K562 (cell line): ENCODE data around the gene SPATA12. TPM values are rescaled to one million over a fixed set of nuclear protein-coding genes. Genes with fewer than 3 reads are reported as not detected.

Experiments used
- ATAC-seq: fragments of 200-7000 bp; cut with Tn5 transposase; 3 replicates; pipeline ENCODE4 v1.9.1; 2020; ENCODE audit warnings: moderate library complexity
- BruUV-seq: library from RNA; stranded (reverse); fragments of 400-500 nt; replicated peaks from 2 replicates; lab custom pipeline; 2021; lab: Mats Ljungman, UMichigan
- CTCF ChIA-PET: fragments of 300-600 bp; formaldehyde crosslinking; extraction: SDS; loops from one replicate; lab custom pipeline; 2021; ENCODE audit warnings: low intra/inter-chr PET ratio; lab: Yijun Ruan, JAX
- POLR2A ChIA-PET: fragments of 300-600, 350-650 bp; sonication (Branson Sonifier 250); formaldehyde crosslinking; extraction: SDS; loops from one replicate; lab custom pipeline; 2021; ENCODE audit warnings: antibody characterized with exemption, inconsistent platforms; lab: Yijun Ruan, JAX
- DNase-seq, 4 experiments: peaks; one replicate each; pipeline versions ENCODE4 v3.0.0 to v3.0.0-alpha.2; 2011 to 2018; ENCODE audit warnings: low spot score in 3 of 4, mixed read lengths in 3 of 4; ENCODE audit errors: extremely low read depth in 1 of 4
- FAIRE-seq: peaks from 2 replicates; lab custom pipeline; 2011; peaks lifted over from hg19 to GRCh38; lab: Jason Lieb, UNC
- H2AFZ ChIP-seq: 2 replicates; pipeline ENCODE4 v1.6.0; 2011; ENCODE audit warnings: low read depth, low read length, control low read depth, inconsistent platforms
- H3K27ac ChIP-seq: fragments of 200-600 bp; 3 replicates; pipeline ENCODE4 v1.8.0; 2011; ENCODE audit warnings: low read depth, mild to moderate bottlenecking, control low read depth, inconsistent platforms, low read length, moderate library complexity, mixed read lengths; ENCODE audit errors: extremely low read depth
- H3K27me3 ChIP-seq, 2 experiments: fragments of 300-600 bp in 1 of 2; 2 replicates in 1 of 2; 3 replicates in 1 of 2; pipeline versions ENCODE4 v1.6.0 to v1.8.0; 2011; ENCODE audit warnings: inconsistent platforms in 2 of 2, low read length in 2 of 2, mild to moderate bottlenecking in 1 of 2, mixed read lengths in 1 of 2, moderate library complexity in 1 of 2; ENCODE audit not compliant: control insufficient read depth in 2 of 2, insufficient read depth in 2 of 2
- H3K36me3 ChIP-seq: fragments of 300-600 bp; 3 replicates; pipeline ENCODE4 v1.8.0; 2011; ENCODE audit warnings: mild to moderate bottlenecking, low read length, inconsistent platforms; ENCODE audit not compliant: control insufficient read depth, insufficient read depth
- H3K4me1 ChIP-seq, 2 experiments: fragments of 200-600 bp in 1 of 2; replicated peaks in 1 of 2; 2 replicates in 1 of 2; 3 replicates in 1 of 2; pipeline versions ENCODE4 v1.5.1 to v1.8.0; 2011; ENCODE audit warnings: inconsistent platforms in 2 of 2, low read length in 2 of 2, mild to moderate bottlenecking in 1 of 2, mixed read lengths in 1 of 2, moderate library complexity in 1 of 2; ENCODE audit not compliant: control insufficient read depth in 2 of 2, insufficient read depth in 2 of 2
- H3K4me2 ChIP-seq: 2 replicates; pipeline ENCODE4 v1.6.1; 2011; ENCODE audit warnings: low read length, control low read depth, inconsistent platforms, mixed read lengths; ENCODE audit not compliant: insufficient read depth
- H3K4me3 ChIP-seq: fragments of 200-600 bp; sonication (generic), shearing (Covaris generic); 2 replicates; pipeline ENCODE4 v1.5.1; 2016; ENCODE audit warnings: control low read depth, inconsistent platforms
- H3K79me2 ChIP-seq: fragments of 200-600 bp; 3 replicates; pipeline ENCODE4 v1.8.0; 2011; ENCODE audit warnings: low read length, inconsistent platforms; ENCODE audit not compliant: control insufficient read depth, insufficient read depth
- H3K9ac ChIP-seq, 2 experiments: 2 replicates each; pipeline versions ENCODE4 v1.6.0 to v1.6.1; 2011; ENCODE audit warnings: low read depth in 2 of 2, low read length in 2 of 2, control low read depth in 1 of 2, inconsistent platforms in 1 of 2, mild to moderate bottlenecking in 1 of 2, mixed read lengths in 1 of 2; ENCODE audit not compliant: insufficient read depth in 1 of 2
- H3K9me1 ChIP-seq: one replicate; pipeline ENCODE4 v1.6.0; 2011; ENCODE audit warnings: inconsistent platforms, mild to moderate bottlenecking, low read length, moderate library complexity; ENCODE audit not compliant: control insufficient read depth, insufficient read depth
- H3K9me3 ChIP-seq: replicated peaks from 2 replicates; pipeline ENCODE4 v1.5.1; 2011; ENCODE audit warnings: low read depth, low read length, inconsistent platforms; ENCODE audit not compliant: control insufficient read depth, insufficient read depth
- H4K20me1 ChIP-seq: replicated peaks from 2 replicates; pipeline ENCODE4 v1.6.1; 2011; ENCODE audit warnings: low read length, inconsistent platforms, mixed read lengths; ENCODE audit not compliant: control insufficient read depth, insufficient read depth
- BMI1 ChIP-seq: fragments of 150-350 bp; IDR thresholded peaks from 2 replicates; pipeline ENCODE4 v1.6.1; 2014; ENCODE audit warnings: low read length
- ELF1 ChIP-seq: fragments of 200-800 bp; sonication (Bioruptor generic); IDR thresholded peaks from 2 replicates; pipeline ENCODE4 v1.6.1; 2016; ENCODE audit warnings: missing genetic modification characterization, missing compliant biosample characterization
- ETV1 ChIP-seq: fragments of 450-650 bp; conservative IDR thresholded peaks from 2 replicates; pipeline ENCODE4 v1.6.1; 2016; ENCODE audit warnings: missing genetic modification characterization, control low read depth, low read depth, missing compliant biosample characterization
- ETV6 ChIP-seq, 3 experiments: fragments of 150-350 bp in 1 of 3; sonication (generic) in 1 of 3; formaldehyde crosslinking in 1 of 3; IDR thresholded peaks; 2 replicates each; pipeline versions ENCODE4 v1.6.1 to v1.8.0; 2014 to 2022; ENCODE audit warnings: borderline replicate concordance in 2 of 3, low read depth in 2 of 3, antibody characterized with exemption in 1 of 3, low read length in 1 of 3, mild to moderate bottlenecking in 1 of 3, missing genetic modification reagents in 1 of 3
- GABPB2 ChIP-seq: fragments of 250-450 bp; sonication (Bioruptor Pico); conservative IDR thresholded peaks from 2 replicates; pipeline ENCODE4 v1.5.1; 2021; ENCODE audit warnings: mild to moderate bottlenecking
- HNRNPUL1 ChIP-seq: fragments of 200-400 bp; formaldehyde crosslinking; IDR thresholded peaks from 2 replicates; pipeline ENCODE4 v1.6.1; 2017; ENCODE audit warnings: low read length
- KAT8 ChIP-seq: fragments of 450-650 bp; IDR thresholded peaks from 2 replicates; pipeline ENCODE4 v1.6.1; 2016; ENCODE audit warnings: low read depth, mild to moderate bottlenecking
- MAFG ChIP-seq: fragments of 450-650 bp; conservative IDR thresholded peaks from 2 replicates; pipeline ENCODE4 v1.6.1; 2016; ENCODE audit warnings: missing genetic modification characterization, missing compliant biosample characterization
- PHF21A ChIP-seq: fragments of 450-650 bp; IDR thresholded peaks from 2 replicates; pipeline ENCODE4 v1.6.1; 2017; ENCODE audit warnings: low read depth, borderline replicate concordance
- POLR3G ChIP-seq: IDR thresholded peaks from 2 replicates; pipeline ENCODE4 v1.6.1; 2011; ENCODE audit not compliant: insufficient read length, insufficient replicate concordance; ENCODE audit errors: extremely low read depth
- RBM25 ChIP-seq: fragments of 200-400 bp; formaldehyde crosslinking; IDR thresholded peaks from 2 replicates; pipeline ENCODE4 v1.6.1; 2018; ENCODE audit warnings: low read length, low read depth, moderate library complexity; ENCODE audit not compliant: severe bottlenecking
- SIX5 ChIP-seq, 2 experiments: IDR thresholded peaks; 2 replicates each; pipeline ENCODE4 v1.6.1; 2011; ENCODE audit warnings: low read length in 2 of 2, borderline replicate concordance in 1 of 2, low read depth in 1 of 2, mild to moderate bottlenecking in 1 of 2, moderate library complexity in 1 of 2; ENCODE audit not compliant: insufficient read depth in 1 of 2
- ZNF384 ChIP-seq: IDR thresholded peaks from 2 replicates; pipeline ENCODE4 v1.6.1; 2012; ENCODE audit warnings: low read depth, low read length, improper control_type of control experiment
- ZSCAN29 ChIP-seq: fragments of 450-650 bp; IDR thresholded peaks from 2 replicates; pipeline ENCODE4 v1.6.1; 2017
- WGBS: fragments of 100-300 bp; shearing (Covaris generic); methylation state at CpG from one replicate; pipeline ENCODE4 v1.1.6; 2016; ENCODE audit warnings: low coverage, mixed read lengths; ENCODE audit not compliant: insufficient coverage; ENCODE audit errors: missing lambda C conversion rate; 5-methylcytosine and 5-hydroxymethylcytosine counted together
- in situ Hi-C: fragments of 300-500 bp; cut with MboI; formaldehyde crosslinking; loops from 4 replicates; pipeline ENCODE4 v1.15.0; 2018; ENCODE audit warnings: inconsistent platforms, mixed read lengths
- intact Hi-C: fragments of 100-400 bp; cut with micrococcal nuclease; formaldehyde crosslinking; loops from 2 replicates; pipeline ENCODE4 v1.14.2; 2022
- polyA plus RNA-seq, 8 experiments: library from polyadenylated mRNA; depleted of rRNA in 4 of 8; stranded (reverse) in 5 of 8; unstranded in 3 of 8; fragments of >200 nt; fragmentation: Nextera tagmentation in 2 of 8; fragmentation: Illumina TruSeq in 1 of 8; extraction: Ambion mirVana in 2 of 8; extraction: Trizol in 1 of 8; gene quantifications; 2 replicates each; pipeline versions ENCODE4 v1.2.1 to v1.2.3, GENCODE V29; 2011 to 2014; ENCODE audit warnings: inconsistent platforms in 1 of 8, missing spikeins in 1 of 8
- total RNA-seq, 7 experiments: library from RNA; depleted of rRNA in 6 of 7; stranded (reverse); fragments of >200 nt in 6 of 7; fragmentation: Illumina TruSeq in 2 of 7; extraction: Trizol in 2 of 7; gene quantifications; 2 replicates each; pipeline versions ENCODE4 v1.2.1 to v1.2.3, GENCODE V29; 2011 to 2021; ENCODE audit warnings: low replicate concordance in 1 of 7

The SPATA12 gene
- total and polyA plus RNA-seq, 9 of the 15 experiments (the other 6 are each of a cell fraction or from before 2014, with no cell fraction given) = not detected

DNA sequence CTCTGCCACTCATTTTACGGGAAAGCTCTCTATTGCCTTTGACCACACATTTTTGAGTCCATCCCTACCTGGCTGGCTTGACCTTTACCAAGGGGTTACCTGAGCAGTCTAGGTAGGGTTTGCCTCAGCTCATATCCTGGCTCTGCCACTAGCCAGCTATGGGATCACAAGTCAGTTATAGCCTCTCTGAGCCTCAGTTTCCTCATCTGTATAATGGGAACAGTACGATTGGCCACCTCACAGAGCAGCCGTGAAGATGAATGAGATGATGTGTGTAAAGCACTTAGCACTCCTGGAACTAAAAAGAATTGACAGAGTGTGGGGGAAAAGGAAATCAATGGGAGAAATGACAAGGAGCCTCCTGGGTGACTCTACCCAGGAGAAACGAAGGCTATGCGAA lies 28.0 kb downstream of the SPATA12 start:
- Histone ChIP-seq H3K27ac (no peak overlapping the region), H3K4me2 (no peak overlapping the region), H2AFZ (no peak overlapping the region), H3K27me3 (no peaks in the 10 kb centered on the region; a peak in 2 of 5 replicates), H3K9ac (no peak overlapping the region), H3K79me2 (no peaks in the 10 kb centered on the region), H3K9me3 (no peaks in the 10 kb centered on the region), H4K20me1 (no peaks in the 10 kb centered on the region), H3K4me3 (no peak overlapping the region), H3K36me3 (no peaks in the 10 kb centered on the region), H3K9me1 (no peaks in the 10 kb centered on the region), H3K4me1 (no peaks in the 10 kb centered on the region)
- TF ChIP-seq RBM25 = peak; percentile 53
- TF ChIP-seq SIX5 (IDR thresholded peaks at IDR 0.05; ENCODE audit: borderline replicate concordance in 1 of 2, insufficient read depth in 1 of 2, low read depth in 1 of 2, low read length in 2 of 2) = no peak
- FAIRE-seq = no peak
- in situ Hi-C loops (no loop called here), intact Hi-C loops (no loop called here)
- BruUV-seq = no TSS peak
- WGBS = 19% methylated on average over 5 of the region's 5 CpGs
- POLR2A ChIA-PET = interaction anchor here (0.6 kb wide), 1 partner anchor 84 kb away, joined by 4 read pairs; no protein-coding TSS in a partner anchor
- no peak for ATAC-seq
- CTCF ChIA-PET = no interaction called here
- DNase-seq = no peak

DNA sequence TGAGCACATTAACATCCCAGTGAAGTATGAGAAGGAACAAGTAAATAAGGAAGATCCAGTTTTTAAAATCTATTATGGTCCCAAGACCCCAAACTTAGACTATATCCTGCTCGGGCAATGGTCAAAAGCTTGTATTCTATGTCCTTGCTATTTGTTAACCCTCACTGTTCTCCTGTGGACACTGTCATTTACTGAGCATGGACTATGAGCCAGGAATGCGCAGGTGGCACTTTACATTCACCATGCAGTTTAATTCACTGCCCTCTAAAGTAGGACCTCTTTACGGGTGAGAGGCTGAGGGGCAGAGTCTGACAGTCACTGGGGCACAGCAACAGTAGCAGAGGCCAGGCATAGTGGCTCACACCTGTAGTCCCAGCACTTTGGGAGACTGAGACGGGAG lies 28.6 kb downstream of the SPATA12 start:
- CTCF ChIA-PET = no interaction called here
- 5% methylated on average over 4 of the region's 4 CpGs for WGBS
- intact Hi-C loops = no loop called here

More for the DNA sequence above, 28.6 kb downstream of the SPATA12 start:
- in situ Hi-C loops = no loop called here
- FAIRE-seq (no peak), ATAC-seq (no peak), DNase-seq (no peak)
- Histone ChIP-seq H3K4me1 (no peaks in the 10 kb centered on the region), H3K36me3 (no peaks in the 10 kb centered on the region), H3K4me2 (no peak overlapping the region), H3K27ac (no peak overlapping the region), H3K4me3 (no peak overlapping the region), H3K79me2 (no peaks in the 10 kb centered on the region), H4K20me1 (no peaks in the 10 kb centered on the region), H2AFZ (no peak overlapping the region), H3K9me3 (no peaks in the 10 kb centered on the region), H3K27me3 (no peaks in the 10 kb centered on the region; a peak in 2 of 5 replicates), H3K9ac (no peak overlapping the region), H3K9me1 (no peaks in the 10 kb centered on the region)
- no TSS peak for BruUV-seq
- POLR2A ChIA-PET = interaction anchor here (0.6 kb wide), 1 partner anchor 85 kb away, joined by 4 read pairs; no protein-coding TSS in a partner anchor
- TF ChIP-seq KAT8 (no peak), ETV1 (tag) (no peak), BMI1 (no peak), POLR3G (no peak), PHF21A (no peak), ZSCAN29 (no peak), ETV6 (IDR thresholded peaks at IDR 0.05; ENCODE audit: borderline replicate concordance in 1 of 2, low read depth in 2 of 2, low read length in 1 of 2) (no peak), ETV6 (CRISPR knock-in tag; IDR thresholded peaks at IDR 0.05; ENCODE audit: borderline replicate concordance) (no peak), MAFG (no peak), GABPB2 (CRISPR knock-in tag) (no peak), ZNF384 (no peak), HNRNPUL1 (no peak), ELF1 (tag) (no peak)
